H9 (cell line): ENCODE data around the gene ENGASE. TPM values are rescaled to one million over a fixed set of nuclear protein-coding genes. Genes with fewer than 3 reads are reported as not detected.

Experiments
- DNase-seq: peaks from one replicate; pipeline ENCODE4 v3.0.0-alpha.2; 2017
- H2AFZ ChIP-seq: one replicate; pipeline ENCODE4 v1.6.1; 2013; ENCODE audit warnings: mild to moderate bottlenecking, low read length, control low read depth, moderate library complexity
- H2AK5ac ChIP-seq: 2 replicates; pipeline ENCODE4 v1.6.1; 2013; ENCODE audit warnings: low read length, control low read depth, mixed read lengths; ENCODE audit not compliant: insufficient read length
- H2BK120ac ChIP-seq: one replicate; pipeline ENCODE4 v1.6.1; 2013; ENCODE audit warnings: low read depth, mild to moderate bottlenecking, low read length, control low read depth, inconsistent platforms; ENCODE audit not compliant: poor library complexity, severe bottlenecking
- H2BK12ac ChIP-seq: 2 replicates; pipeline ENCODE4 v1.6.1; 2013; ENCODE audit warnings: low read length, control low read depth, mixed read lengths, low read depth; ENCODE audit not compliant: insufficient read length
- H2BK15ac ChIP-seq: 2 replicates; pipeline ENCODE4 v1.6.1; 2013; ENCODE audit warnings: low read depth, low read length, control low read depth
- H2BK20ac ChIP-seq: one replicate; pipeline ENCODE4 v1.6.1; 2013; ENCODE audit warnings: low read depth, mild to moderate bottlenecking, low read length, control low read depth, inconsistent platforms; ENCODE audit not compliant: poor library complexity, severe bottlenecking
- H2BK5ac ChIP-seq: 2 replicates; pipeline ENCODE4 v1.6.1; 2013; ENCODE audit warnings: low read length, control low read depth, mixed read lengths; ENCODE audit not compliant: insufficient read length
- H3K14ac ChIP-seq: 2 replicates; pipeline ENCODE4 v1.6.1; 2013; ENCODE audit warnings: low read length, control low read depth; ENCODE audit not compliant: insufficient read depth
- H3K18ac ChIP-seq: 2 replicates; pipeline ENCODE4 v1.6.1; 2013; ENCODE audit warnings: low read depth, mild to moderate bottlenecking, mixed read lengths, low read length, control low read depth; ENCODE audit not compliant: insufficient read length
- H3K23ac ChIP-seq: 2 replicates; pipeline ENCODE4 v1.6.1; 2013; ENCODE audit warnings: low read length, control low read depth, mixed read lengths, low read depth; ENCODE audit not compliant: insufficient read length
- H3K23me2 ChIP-seq: 2 replicates; pipeline ENCODE4 v1.6.1; 2013; ENCODE audit warnings: low read depth, mild to moderate bottlenecking, mixed read lengths, low read length, control low read depth; ENCODE audit not compliant: insufficient read length, poor library complexity, severe bottlenecking
- H3K27ac ChIP-seq: 2 replicates; pipeline ENCODE4 v1.5.1; 2013; ENCODE audit warnings: low read length, control low read depth, mixed read lengths, low read depth; ENCODE audit not compliant: insufficient read length
- H3K27me3 ChIP-seq: 2 replicates; pipeline ENCODE4 v1.6.1; 2013; ENCODE audit warnings: low read length, control low read depth, inconsistent platforms; ENCODE audit not compliant: insufficient read depth
- H3K4ac ChIP-seq: 2 replicates; pipeline ENCODE4 v1.6.1; 2013; ENCODE audit warnings: low read depth, mild to moderate bottlenecking, control low read depth, inconsistent platforms, low read length, moderate library complexity
- H3K4me1 ChIP-seq: 2 replicates; pipeline ENCODE4 v1.6.1; 2013; ENCODE audit warnings: low read length, control low read depth, inconsistent platforms; ENCODE audit not compliant: insufficient read depth
- H3K4me2 ChIP-seq: 2 replicates; pipeline ENCODE4 v1.6.1; 2013; ENCODE audit warnings: low read length, control low read depth, mixed read lengths; ENCODE audit not compliant: insufficient read length, insufficient read depth
- H3K56ac ChIP-seq: 2 replicates; pipeline ENCODE4 v1.6.1; 2013; ENCODE audit warnings: low read depth, mild to moderate bottlenecking, mixed read lengths, low read length, control low read depth; ENCODE audit not compliant: insufficient read length
- H3K79me1 ChIP-seq: 2 replicates; pipeline ENCODE4 v1.6.1; 2013; ENCODE audit warnings: low read depth, mild to moderate bottlenecking, moderate library complexity, low read length, control low read depth, inconsistent platforms; ENCODE audit not compliant: insufficient read depth, poor library complexity, severe bottlenecking
- H3K79me2 ChIP-seq: 2 replicates; pipeline ENCODE4 v1.6.1; 2013; ENCODE audit warnings: low read length, control low read depth, inconsistent platforms; ENCODE audit not compliant: insufficient read depth
- H3K9ac ChIP-seq: 2 replicates; pipeline ENCODE4 v1.6.1; 2013; ENCODE audit warnings: low read length, control low read depth, mixed read lengths; ENCODE audit not compliant: insufficient read length; ENCODE audit errors: extremely low read depth
- H3K9me3 ChIP-seq: one replicate; pipeline ENCODE4 v1.6.1; 2013; ENCODE audit warnings: low read depth, low read length, inconsistent platforms; ENCODE audit not compliant: control insufficient read depth
- H3T11ph ChIP-seq: one replicate; pipeline ENCODE4 v1.6.1; 2013; ENCODE audit warnings: mild to moderate bottlenecking, low read length, control low read depth, inconsistent platforms
- H4K20me1 ChIP-seq: one replicate; pipeline ENCODE4 v1.6.1; 2013; ENCODE audit not compliant: control insufficient read depth, insufficient read length, insufficient read depth
- H4K5ac ChIP-seq: 2 replicates; pipeline ENCODE4 v1.6.1; 2013; ENCODE audit warnings: low read depth, mild to moderate bottlenecking, mixed read lengths, low read length, control low read depth; ENCODE audit not compliant: insufficient read length
- H4K8ac ChIP-seq: replicated peaks from 2 replicates; pipeline ENCODE4 v1.6.1; 2013; ENCODE audit warnings: low read length, control low read depth, mixed read lengths, low read depth; ENCODE audit not compliant: insufficient read length
- H4K91ac ChIP-seq: 2 replicates; pipeline ENCODE4 v1.6.1; 2013; ENCODE audit warnings: low read depth, mild to moderate bottlenecking, moderate library complexity, mixed read lengths, low read length, control low read depth; ENCODE audit not compliant: insufficient read length
- H3K27ac Mint-ChIP-seq, 3 experiments: 2 replicates in 2 of 3; 3 replicates in 1 of 3; pipeline ENCODE4 v1.8.0; 2020 to 2021; ENCODE audit warnings: mixed read lengths in 3 of 3, mild to moderate bottlenecking in 1 of 3, moderate library complexity in 1 of 3
- H3K27me3 Mint-ChIP-seq: 2 replicates; pipeline ENCODE4 v1.8.0; 2021; ENCODE audit warnings: low read depth, mild to moderate bottlenecking, moderate library complexity, mixed read lengths
- H3K36me3 Mint-ChIP-seq, 3 experiments: 2 replicates in 2 of 3; 3 replicates in 1 of 3; pipeline ENCODE4 v1.8.0; 2020 to 2021; ENCODE audit warnings: low read depth in 3 of 3, mixed read lengths in 3 of 3; ENCODE audit not compliant: insufficient read depth in 1 of 3
- H3K4me1 Mint-ChIP-seq, 2 experiments: 2 replicates each; pipeline ENCODE4 v1.8.0; 2020; ENCODE audit warnings: mixed read lengths in 2 of 2
- H3K4me3 Mint-ChIP-seq, 2 experiments: 2 replicates in 1 of 2; 3 replicates in 1 of 2; pipeline ENCODE4 v1.8.0; 2020 to 2021; ENCODE audit warnings: mild to moderate bottlenecking in 2 of 2, mixed read lengths in 2 of 2, moderate library complexity in 1 of 2
- H3K9me3 Mint-ChIP-seq, 2 experiments: 2 replicates in 1 of 2; 3 replicates in 1 of 2; pipeline ENCODE4 v1.8.0; 2020; ENCODE audit warnings: mild to moderate bottlenecking in 2 of 2, mixed read lengths in 2 of 2, moderate library complexity in 1 of 2
- WGBS: extraction: QIAGEN DNeasy Blood & Tissue Kit; methylation state at CpG from one replicate; pipeline ENCODE4 v1.1.7; 2013; ENCODE audit warnings: missing lambda C conversion rate, low lambda C conversion rate, mixed read lengths; ENCODE audit not compliant: insufficient read length; ENCODE audit errors: extremely low coverage; 5-methylcytosine and 5-hydroxymethylcytosine counted together
- total RNA-seq: library from RNA; stranded (reverse); gene quantifications from 2 replicates; pipeline ENCODE4 v1.2.1, GENCODE V29; 2021
- TF ChIP-seq, protein P1 (sequence below): fragments of 200-600 bp; sonication (generic); conservative IDR thresholded peaks from 3 replicates; pipeline ENCODE4 v1.8.0; 2021; ENCODE audit warnings: antibody characterized with exemption, mild to moderate bottlenecking

The ENGASE gene
- total RNA-seq, 1 experiment from 2014 or later = 20.6 TPM

DNA sequence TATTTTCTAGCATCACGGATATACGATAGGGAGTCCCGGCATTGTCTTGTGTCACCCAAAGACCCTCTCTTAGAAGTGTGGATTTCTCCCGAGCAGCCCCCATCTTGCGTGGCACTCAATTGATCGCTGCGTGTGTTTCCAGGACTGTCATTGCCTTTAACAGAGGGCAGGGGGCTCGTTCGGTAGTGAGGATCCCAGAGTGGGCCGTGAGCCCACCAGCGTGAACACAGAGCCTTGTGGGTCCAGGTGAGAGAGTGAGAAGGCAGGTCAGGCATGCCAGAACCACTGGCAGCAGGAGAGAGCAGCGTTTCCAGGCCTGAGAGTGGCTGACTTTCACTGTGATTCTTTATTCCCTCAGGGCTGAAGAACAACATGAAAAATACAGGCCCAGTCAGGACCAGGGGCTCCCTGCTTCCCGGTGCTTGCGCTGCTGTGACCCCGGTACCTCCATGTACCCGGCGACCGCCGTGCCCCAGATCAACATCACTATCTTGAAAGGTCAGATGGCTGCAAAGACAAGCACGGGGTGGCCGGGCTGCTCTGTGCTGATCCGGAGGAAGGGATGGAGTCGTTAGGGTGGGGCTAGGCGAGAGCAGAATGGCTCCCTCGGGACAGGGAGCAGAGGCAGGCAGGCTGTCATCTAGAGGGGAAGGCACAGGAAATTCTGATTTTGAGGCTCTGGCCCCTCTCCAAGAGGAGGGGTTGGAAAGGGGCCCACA is 28.3 kb upstream of the ENGASE start:
- no peak overlapping the region for H3T11ph ChIP-seq
- Mint-ChIP-seq H3K27ac (no peak overlapping the region; a peak in 2 of 7 replicates), H3K27me3 (peaks cover 81% of the 10 kb centered on the region), H3K4me3 (no peak overlapping the region; a peak in 1 of 5 replicates), H3K36me3 (peaks cover 0 to 2% (median 0%) of the 10 kb centered on the region in 3 experiments; a peak in 1 of 7 replicates), H3K9me3 (peaks cover 8 to 11% of the 10 kb centered on the region in 2 experiments; a peak in 4 of 5 replicates), H3K4me1 (peaks cover 0 to 14% of the 10 kb centered on the region in 2 experiments; a peak in 2 of 4 replicates)
- TF ChIP-seq, protein P1, sequence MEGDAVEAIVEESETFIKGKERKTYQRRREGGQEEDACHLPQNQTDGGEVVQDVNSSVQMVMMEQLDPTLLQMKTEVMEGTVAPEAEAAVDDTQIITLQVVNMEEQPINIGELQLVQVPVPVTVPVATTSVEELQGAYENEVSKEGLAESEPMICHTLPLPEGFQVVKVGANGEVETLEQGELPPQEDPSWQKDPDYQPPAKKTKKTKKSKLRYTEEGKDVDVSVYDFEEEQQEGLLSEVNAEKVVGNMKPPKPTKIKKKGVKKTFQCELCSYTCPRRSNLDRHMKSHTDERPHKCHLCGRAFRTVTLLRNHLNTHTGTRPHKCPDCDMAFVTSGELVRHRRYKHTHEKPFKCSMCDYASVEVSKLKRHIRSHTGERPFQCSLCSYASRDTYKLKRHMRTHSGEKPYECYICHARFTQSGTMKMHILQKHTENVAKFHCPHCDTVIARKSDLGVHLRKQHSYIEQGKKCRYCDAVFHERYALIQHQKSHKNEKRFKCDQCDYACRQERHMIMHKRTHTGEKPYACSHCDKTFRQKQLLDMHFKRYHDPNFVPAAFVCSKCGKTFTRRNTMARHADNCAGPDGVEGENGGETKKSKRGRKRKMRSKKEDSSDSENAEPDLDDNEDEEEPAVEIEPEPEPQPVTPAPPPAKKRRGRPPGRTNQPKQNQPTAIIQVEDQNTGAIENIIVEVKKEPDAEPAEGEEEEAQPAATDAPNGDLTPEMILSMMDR = no peak; the same call in 2 of the 3 replicates
- no peak overlapping the region for H3K14ac ChIP-seq
- no peak overlapping the region for H2AFZ ChIP-seq
- WGBS = no CpG with 5 or more reads among the region's 25 CpGs
- no peak overlapping the region for H3K4me2 ChIP-seq
- H4K8ac ChIP-seq = no peak overlapping the region
- H3K18ac ChIP-seq = no peak overlapping the region
- H2BK120ac ChIP-seq = no peak overlapping the region
- no peak overlapping the region for H2AK5ac ChIP-seq
- H2BK5ac ChIP-seq = no peak overlapping the region
- no peak overlapping the region for H3K4ac ChIP-seq
- H3K27ac ChIP-seq = no peak overlapping the region
- no peak overlapping the region for H2BK12ac ChIP-seq
- H3K27me3 ChIP-seq = no peaks in the 10 kb centered on the region
- no peaks in the 10 kb centered on the region for H3K23me2 ChIP-seq
- no peaks in the 10 kb centered on the region for H3K79me1 ChIP-seq
- H4K91ac ChIP-seq = no peak overlapping the region
- H3K9ac ChIP-seq = no peak overlapping the region
- no peaks in the 10 kb centered on the region for H3K9me3 ChIP-seq
- H3K56ac ChIP-seq = no peak overlapping the region
- no peaks in the 10 kb centered on the region for H3K4me1 ChIP-seq
- H3K79me2 ChIP-seq = no peaks in the 10 kb centered on the region
- no peak overlapping the region for H2BK20ac ChIP-seq
- no peak overlapping the region for H3K23ac ChIP-seq
- H2BK15ac ChIP-seq = no peak overlapping the region
- DNase-seq = no peak
- peaks cover 2% of the 10 kb centered on the region for H4K20me1 ChIP-seq
- no peak overlapping the region for H4K5ac ChIP-seq
